ENCODE data around the gene ZNF467.

ZNF467 gene

DNA sequence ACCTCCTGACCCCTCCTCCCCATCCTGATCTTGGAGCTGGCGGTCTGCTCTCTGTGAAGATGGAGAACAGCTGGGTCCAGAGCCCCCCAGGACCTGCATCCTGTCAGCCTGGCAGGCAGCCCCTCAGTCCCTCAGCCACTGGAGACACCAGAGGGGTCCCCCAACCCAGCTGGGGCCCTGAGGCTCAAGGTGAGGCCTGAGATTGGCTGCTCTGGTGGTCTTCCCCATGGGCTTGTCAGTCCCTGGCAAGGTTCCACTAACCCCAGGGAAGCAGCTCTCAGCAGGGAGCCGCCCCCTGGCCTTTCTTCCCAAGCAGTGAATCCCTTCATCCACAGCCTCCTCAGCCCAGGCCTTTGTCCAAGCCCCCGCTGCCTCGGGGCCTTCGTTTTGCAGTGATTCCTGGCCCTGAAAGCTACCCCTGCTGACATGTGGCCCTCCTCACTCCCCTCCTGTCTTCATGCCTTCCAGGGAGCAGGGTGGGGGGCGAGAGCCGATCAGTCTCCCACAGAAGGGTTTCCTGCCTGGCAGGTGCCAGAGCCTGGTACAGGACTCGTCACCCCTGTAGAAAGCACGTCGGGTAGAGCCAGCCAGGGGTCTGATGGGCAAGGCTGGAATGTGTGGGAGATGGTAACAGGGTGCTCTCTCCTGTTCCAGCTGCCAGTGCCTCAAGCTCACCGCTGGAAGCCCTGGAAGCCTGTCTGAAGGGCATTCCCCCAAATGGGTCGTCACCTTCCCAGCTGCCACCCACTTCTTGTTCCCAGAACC lies 48.5 kb downstream of the ZNF467 start:
- DNase-seq = peak; percentile 11

- peak; percentile 12 for DNase-seq
Measured at GRCh38 chr7:149723795-149724495, 49.4 kb downstream of the ZNF467 start.

GRCh38 chr7:149723082-149723767 lies 50.2 kb downstream of the ZNF467 start:
- DNase-seq = peak; percentile 11

DNA sequence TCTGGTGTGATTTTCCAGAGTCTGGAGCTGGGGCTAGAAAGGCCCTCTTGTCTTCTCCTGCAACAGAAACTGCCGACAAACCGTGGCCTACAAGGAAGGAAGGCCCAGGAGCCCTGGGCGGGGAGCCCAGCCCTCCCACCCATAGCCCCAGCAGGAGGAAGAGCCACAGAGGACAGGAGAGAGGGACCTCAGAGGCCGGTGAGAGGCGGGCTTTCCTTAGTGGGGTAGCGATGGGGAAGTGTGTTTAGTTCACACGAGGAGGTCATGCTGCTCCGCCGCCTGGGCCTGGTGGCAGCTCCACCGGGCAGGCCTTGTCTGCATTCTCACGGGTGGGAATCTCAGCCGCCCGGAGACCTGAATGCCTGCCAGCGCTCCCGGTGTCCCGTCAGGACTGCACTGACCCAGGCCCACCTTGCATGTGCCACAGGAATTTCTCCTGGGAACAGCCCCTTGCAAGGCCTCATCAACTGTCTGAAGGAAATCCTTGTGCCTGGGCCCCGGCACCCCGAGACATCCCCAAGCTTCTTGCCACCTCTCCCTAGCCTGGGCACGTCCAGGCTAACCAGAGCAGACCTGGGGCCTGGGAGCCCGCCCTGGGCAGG lies 50.9 kb downstream of the ZNF467 start:
- peak; percentile 15 for DNase-seq

- peak; percentile 13 for DNase-seq
Measured at GRCh38 chr7:149721084-149721601, 52.2 kb downstream of the ZNF467 start.

GRCh38 chr7:149720372-149721083 lies 52.9 kb downstream of the ZNF467 start:
- peak; percentile 14 for DNase-seq

DNA sequence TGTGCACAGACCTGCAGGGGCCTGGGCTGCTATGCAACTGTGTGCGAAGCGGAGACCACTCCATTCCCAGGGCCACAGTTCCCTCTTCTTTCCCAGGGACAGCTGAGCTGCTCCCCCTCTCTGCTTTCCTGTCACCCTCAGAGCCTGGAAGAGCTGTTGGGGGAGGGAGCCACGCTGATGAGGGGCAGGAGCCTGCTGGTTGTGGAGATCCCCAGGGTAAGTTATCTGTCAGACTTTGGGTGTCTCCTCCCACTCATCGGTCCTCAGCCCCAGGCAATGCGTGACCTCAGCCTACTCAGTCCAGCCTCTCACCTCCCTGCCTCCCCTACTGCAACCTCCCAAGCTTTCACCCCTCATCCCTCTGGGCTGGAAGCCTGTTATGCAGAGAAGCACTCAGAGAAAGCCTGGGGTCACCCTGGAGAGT lies 53.5 kb downstream of the ZNF467 start:
- peak; percentile 10 for DNase-seq

- peak; percentile 14 for DNase-seq
Measured at GRCh38 chr7:149719050-149719899, 54.1 kb downstream of the ZNF467 start.

DNA sequence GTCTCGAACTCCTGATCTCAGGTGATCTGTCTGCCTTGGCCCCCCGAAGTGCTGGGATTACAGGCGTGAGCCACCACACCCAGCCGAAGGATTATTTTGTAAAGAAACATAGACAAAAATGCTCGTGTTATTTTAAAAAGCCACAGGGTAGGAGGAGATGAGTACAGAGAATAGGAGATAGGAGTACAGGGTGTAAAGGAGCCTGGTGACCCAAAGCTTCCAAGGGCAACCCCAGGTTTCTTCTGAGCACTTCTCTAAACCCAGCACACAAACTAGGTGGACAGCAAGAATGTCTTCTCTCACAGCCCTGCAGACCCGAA lies 54.7 kb downstream of the ZNF467 start:
- DNase-seq = peak; percentile 7

- DNase-seq = peak; percentile 7
Measured at GRCh38 chr7:149717481-149717880, 55.9 kb downstream of the ZNF467 start.

DNA sequence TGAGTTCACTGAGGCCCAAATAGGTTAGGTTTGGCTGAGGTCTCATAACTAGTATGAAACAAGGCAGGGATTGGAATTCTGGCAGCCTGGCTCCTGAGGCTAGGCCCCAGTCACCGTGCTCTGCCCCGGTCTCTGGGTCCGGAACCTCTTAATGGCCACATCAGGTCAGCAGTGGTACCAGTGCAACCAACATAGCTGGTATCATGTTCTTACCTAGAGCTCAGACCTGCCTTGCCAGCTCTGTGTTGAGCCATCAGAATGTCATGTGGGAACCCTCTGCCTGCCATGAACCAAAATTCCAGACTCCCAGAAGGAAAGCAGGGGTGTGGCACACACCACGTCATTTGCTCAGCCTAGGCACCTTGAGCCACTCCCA lies 56.5 kb downstream of the ZNF467 start:
- peak; percentile 6 for DNase-seq

GRCh38 chr7:149716007-149716931 lies 57.1 kb downstream of the ZNF467 start:
- DNase-seq = peak; percentile 14

DNA sequence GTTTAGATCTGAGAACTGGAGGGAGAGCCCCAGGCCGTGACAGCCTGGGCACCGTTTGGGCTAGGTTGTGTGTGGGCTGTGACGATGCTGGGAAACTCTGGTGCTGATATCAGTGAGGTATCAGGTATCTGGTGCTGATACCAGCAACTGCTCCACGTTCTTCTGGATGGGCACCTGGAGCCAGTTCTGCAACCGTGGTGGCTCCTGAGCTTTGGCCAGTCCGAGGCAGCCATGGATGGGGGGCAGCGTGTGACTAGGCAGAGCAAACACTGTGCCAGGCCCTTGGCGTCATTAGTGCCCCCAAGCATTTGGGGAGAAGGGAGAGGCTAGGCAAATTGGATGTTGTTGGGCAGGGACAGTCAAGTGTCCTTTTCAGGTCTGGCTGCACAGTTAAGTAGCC lies 57.9 kb downstream of the ZNF467 start:
- DNase-seq = peak; percentile 15

- peak; percentile 38 for DNase-seq
Measured at GRCh38 chr7:149714910-149715471, 58.4 kb downstream of the ZNF467 start.

Data from CD4-positive, alpha-beta T cell treated with Interleukin-15 for 1 hour (primary cell).